ENCODE results near the gene PAPOLB. TPM values are rescaled to one million over a fixed set of nuclear protein-coding genes. Genes with fewer than 3 reads are reported as not detected.

PAPOLB gene
- total RNA-seq, 2 experiments from 2014 or later: not detected

GRCh38 chr7:4850262-4850795, 11.5 kb downstream of the PAPOLB start:
- Histone ChIP-seq H3K4me1 (ENCODE audit: insufficient read depth, low read length) (peaks cover 4% of the 10 kb centered on the region), H3K9me3 (ENCODE audit: control insufficient read depth in 1 of 2, insufficient read depth in 1 of 2, low read length in 2 of 2) (peaks cover 0 to 7% of the 10 kb centered on the region in 2 experiments), H3K36me3 (ENCODE audit: insufficient read depth, low read length) (no peaks in the 10 kb centered on the region), H3K27me3 (ENCODE audit: control insufficient read depth in 1 of 2, insufficient read depth in 2 of 2, low read length in 2 of 2) (peaks cover 0 to under 1% of the 10 kb centered on the region in 2 experiments), H3K4me3 (ENCODE audit: low read length) (no peak overlapping the region), H3K27ac (ENCODE audit: low read depth in 1 of 2, low read length in 2 of 2) (no peak overlapping the region)
- no peaks in the 10 kb centered on the region for H3K36me3 Mint-ChIP-seq (ENCODE audit: low read depth)
- H3K4me3 Mint-ChIP-seq: no peak overlapping the region
- no peaks in the 10 kb centered on the region for H3K4me1 Mint-ChIP-seq (ENCODE audit: low read depth)
- ATAC-seq (ENCODE audit: poor library complexity) (no peak), DNase-seq (no peak)
- TF ChIP-seq CTCF (IDR thresholded peaks at IDR 0.05): no peak
- POLR2A ChIA-PET: no interaction called here
- no peaks in the 10 kb centered on the region for H3K9me3 Mint-ChIP-seq
- H3K27ac Mint-ChIP-seq: no peak overlapping the region
- CTCF ChIA-PET: interaction anchor here (0.5 to 1.0 kb wide), 2 partner anchors 20 to 197 kb away, joined by 4 read pairs; no protein-coding TSS in a partner anchor
- intact Hi-C loops (cut with DNase I, micrococcal nuclease): no loop called here
- H3K27me3 Mint-ChIP-seq: peaks cover 5% of the 10 kb centered on the region

GRCh38 chr7:4849390-4849789, 12.4 kb downstream of the PAPOLB start:
- H3K4me3 ChIP-seq (ENCODE audit: low read length): no peak overlapping the region
- Mint-ChIP-seq H3K36me3 (ENCODE audit: low read depth) (no peaks in the 10 kb centered on the region), H3K4me1 (ENCODE audit: low read depth) (no peaks in the 10 kb centered on the region), H3K27me3 (peaks cover 13% of the 10 kb centered on the region), H3K9me3 (no peaks in the 10 kb centered on the region), H3K27ac (no peak overlapping the region), H3K4me3 (no peak overlapping the region)
- no peak overlapping the region for H3K27ac ChIP-seq (ENCODE audit: low read depth in 1 of 2, low read length in 2 of 2)
- peaks cover 0 to 7% of the 10 kb centered on the region in 2 experiments for H3K9me3 ChIP-seq (ENCODE audit: control insufficient read depth in 1 of 2, insufficient read depth in 1 of 2, low read length in 2 of 2)
- intact Hi-C loops (cut with DNase I, micrococcal nuclease): loop anchor here in 1 of 2 experiments (5.0 kb wide), 2 partner anchors 238 to 323 kb away; no protein-coding TSS in a partner anchor
- peak; percentile 27 for TF ChIP-seq CTCF (IDR thresholded peaks at IDR 0.05)
- peak in 4 of 14 experiments; percentile 23 to 45 (median 32) for DNase-seq
- CTCF ChIA-PET: no interaction called here
- ATAC-seq (ENCODE audit: poor library complexity): no peak
- peaks cover 4% of the 10 kb centered on the region for H3K4me1 ChIP-seq (ENCODE audit: insufficient read depth, low read length)
- H3K27me3 ChIP-seq (ENCODE audit: control insufficient read depth in 1 of 2, insufficient read depth in 2 of 2, low read length in 2 of 2): peaks cover 5 to 8% of the 10 kb centered on the region in 2 experiments
- POLR2A ChIA-PET: no interaction called here
- no peaks in the 10 kb centered on the region for H3K36me3 ChIP-seq (ENCODE audit: insufficient read depth, low read length)

GRCh38 chr7:4845740-4846142, 16.1 kb downstream of the PAPOLB start:
- H3K4me1 ChIP-seq (ENCODE audit: insufficient read depth, low read length): peaks cover 4% of the 10 kb centered on the region
- no peak overlapping the region for H3K4me3 ChIP-seq (ENCODE audit: low read length)
- CTCF ChIA-PET: no interaction called here
- peaks cover 17% of the 10 kb centered on the region for H3K27me3 Mint-ChIP-seq
- no peak for TF ChIP-seq CTCF (IDR thresholded peaks at IDR 0.05)
- no peaks in the 10 kb centered on the region for H3K4me1 Mint-ChIP-seq (ENCODE audit: low read depth)
- no peak overlapping the region for H3K27ac ChIP-seq (ENCODE audit: low read depth in 1 of 2, low read length in 2 of 2)
- H3K9me3 ChIP-seq (ENCODE audit: control insufficient read depth in 1 of 2, insufficient read depth in 1 of 2, low read length in 2 of 2): peaks cover 0 to 5% of the 10 kb centered on the region in 2 experiments
- H3K36me3 ChIP-seq (ENCODE audit: insufficient read depth, low read length): no peaks in the 10 kb centered on the region
- intact Hi-C loops (cut with DNase I, micrococcal nuclease): loop anchor here in 1 of 2 experiments (5.0 kb wide), 2 partner anchors 242 to 327 kb away; no protein-coding TSS in a partner anchor
- no peak overlapping the region for H3K4me3 Mint-ChIP-seq
- POLR2A ChIA-PET: no interaction called here
- H3K27me3 ChIP-seq (ENCODE audit: control insufficient read depth in 1 of 2, insufficient read depth in 2 of 2, low read length in 2 of 2): peaks cover 5 to 12% of the 10 kb centered on the region in 2 experiments
- no peaks in the 10 kb centered on the region for H3K36me3 Mint-ChIP-seq (ENCODE audit: low read depth)
- no peak overlapping the region for H3K27ac Mint-ChIP-seq
- ATAC-seq (ENCODE audit: poor library complexity) (no peak), DNase-seq (no peak)
- H3K9me3 Mint-ChIP-seq: no peaks in the 10 kb centered on the region

All from CD4-positive, alpha-beta T cell (primary cell).